Renal cortex interstitium (tissue), 15 donors: Measurements from ENCODE around the gene YWHAH. TPM values are rescaled to one million over a fixed set of nuclear protein-coding genes. Genes with fewer than 3 reads are reported as not detected.

ENCODE experiments used
- DNase-seq, 11 donors: peaks; one replicate each; pipeline ENCODE4 v3.0.0-alpha.2; 2013; ENCODE audit warnings: low read depth in 9 of 11, low spot score in 4 of 11; ENCODE audit errors: extremely low read depth in 1 of 11
- long read RNA-seq, 16 experiments: transcript quantifications; one replicate each; lab custom pipeline, GENCODE V29; 2026
- polyA plus RNA-seq, 3 donors: library from polyadenylated mRNA; unstranded; fragments of 120-200 nt; gene quantifications; one replicate each; pipeline ENCODE4 v1.2.1, GENCODE V29; 2013; ENCODE audit not compliant: insufficient read length in 3 of 3

Gene YWHAH
- polyA plus RNA-seq, result 100 to 1,000 TPM in 2 of 3 donors, 10 to 100 TPM in 1; 92.6 to 140 (median 136) TPM
- long read RNA-seq, donor 1, transcript YWHAH-201 (2 exons, 1,825 nt), result major isoform, 38 of 38 reads
- long read RNA-seq, donor 1, partial matches to known transcripts, result 0 of 38 reads
- long read RNA-seq, donor 1, other reads (novel, unspliced or antisense), result 0 of 38 reads
- long read RNA-seq, donor 2, transcript YWHAH-201 (2 exons, 1,825 nt), result major isoform, 39 of 39 reads
- long read RNA-seq, donor 2, partial matches to known transcripts, result 0 of 39 reads
- long read RNA-seq, donor 2, other reads (novel, unspliced or antisense), result 0 of 39 reads
- long read RNA-seq, donor 3, transcript YWHAH-201 (2 exons, 1,825 nt), result major isoform, 70 of 145 reads
- long read RNA-seq, donor 3, partial matches to known transcripts, result 73 of 145 reads
- long read RNA-seq, donor 3, other reads (novel, unspliced or antisense), result 0 of 145 reads
- long read RNA-seq, donor 4, transcript YWHAH-201 (2 exons, 1,825 nt), result major isoform, 39 of 39 reads
- long read RNA-seq, donor 4, partial matches to known transcripts, result 0 of 39 reads
- long read RNA-seq, donor 4, other reads (novel, unspliced or antisense), result 0 of 39 reads
- long read RNA-seq, donor 5, transcript YWHAH-201 (2 exons, 1,825 nt), result major isoform, 60 of 66 reads
- long read RNA-seq, donor 5, partial matches to known transcripts, result 5 of 66 reads
- long read RNA-seq, donor 5, other reads (novel, unspliced or antisense), result 0 of 66 reads
- long read RNA-seq, donor 6, transcript YWHAH-201 (2 exons, 1,825 nt), result major isoform, 35 of 36 reads
- long read RNA-seq, donor 6, partial matches to known transcripts, result 0 of 36 reads
- long read RNA-seq, donor 6, other reads (novel, unspliced or antisense), result 0 of 36 reads
- long read RNA-seq, donor 7, transcript YWHAH-201 (2 exons, 1,825 nt), result major isoform, 45 of 134 reads
- long read RNA-seq, donor 7, partial matches to known transcripts, result 89 of 134 reads
- long read RNA-seq, donor 7, other reads (novel, unspliced or antisense), result 0 of 134 reads
- long read RNA-seq, donor 8, transcript YWHAH-201 (2 exons, 1,825 nt), result major isoform, 51 of 53 reads
- long read RNA-seq, donor 8, partial matches to known transcripts, result 0 of 53 reads
- long read RNA-seq, donor 8, other reads (novel, unspliced or antisense), result 0 of 53 reads
- long read RNA-seq, donor 9, transcript YWHAH-201 (2 exons, 1,825 nt), result major isoform, 45 of 46 reads
- long read RNA-seq, donor 9, partial matches to known transcripts, result 0 of 46 reads
- long read RNA-seq, donor 9, other reads (novel, unspliced or antisense), result 0 of 46 reads
- long read RNA-seq, donor 10, transcript YWHAH-201 (2 exons, 1,825 nt), result major isoform, 43 of 44 reads
- long read RNA-seq, donor 10, partial matches to known transcripts, result 0 of 44 reads
- long read RNA-seq, donor 10, other reads (novel, unspliced or antisense), result 0 of 44 reads
- long read RNA-seq, donor 11, transcript YWHAH-201 (2 exons, 1,825 nt), result major isoform, 32 of 32 reads
- long read RNA-seq, donor 11, partial matches to known transcripts, result 0 of 32 reads
- long read RNA-seq, donor 11, other reads (novel, unspliced or antisense), result 0 of 32 reads
- long read RNA-seq, donor 12, transcript YWHAH-201 (2 exons, 1,825 nt), result major isoform, 27 of 27 reads
- long read RNA-seq, donor 12, partial matches to known transcripts, result 0 of 27 reads
- long read RNA-seq, donor 12, other reads (novel, unspliced or antisense), result 0 of 27 reads
- long read RNA-seq, donor 13, transcript YWHAH-201 (2 exons, 1,825 nt), result major isoform, 79 of 82 reads
- long read RNA-seq, donor 13, partial matches to known transcripts, result 0 of 82 reads
- long read RNA-seq, donor 13, other reads (novel, unspliced or antisense), result 0 of 82 reads
- long read RNA-seq, donor 14, transcript YWHAH-201 (2 exons, 1,825 nt), result major isoform, 46 of 46 reads
- long read RNA-seq, donor 14, partial matches to known transcripts, result 0 of 46 reads
- long read RNA-seq, donor 14, other reads (novel, unspliced or antisense), result 0 of 46 reads
- long read RNA-seq, donor 15, transcript YWHAH-201 (2 exons, 1,825 nt), result major isoform, 23 of 31 reads
- long read RNA-seq, donor 15, partial matches to known transcripts, result 8 of 31 reads
- long read RNA-seq, donor 15, other reads (novel, unspliced or antisense), result 0 of 31 reads
- long read RNA-seq, donor 16, transcript YWHAH-201 (2 exons, 1,825 nt), result major isoform, 123 of 283 reads
- long read RNA-seq, donor 16, partial matches to known transcripts, result 159 of 283 reads
- long read RNA-seq, donor 16, other reads (novel, unspliced or antisense), result 0 of 283 reads

DNA sequence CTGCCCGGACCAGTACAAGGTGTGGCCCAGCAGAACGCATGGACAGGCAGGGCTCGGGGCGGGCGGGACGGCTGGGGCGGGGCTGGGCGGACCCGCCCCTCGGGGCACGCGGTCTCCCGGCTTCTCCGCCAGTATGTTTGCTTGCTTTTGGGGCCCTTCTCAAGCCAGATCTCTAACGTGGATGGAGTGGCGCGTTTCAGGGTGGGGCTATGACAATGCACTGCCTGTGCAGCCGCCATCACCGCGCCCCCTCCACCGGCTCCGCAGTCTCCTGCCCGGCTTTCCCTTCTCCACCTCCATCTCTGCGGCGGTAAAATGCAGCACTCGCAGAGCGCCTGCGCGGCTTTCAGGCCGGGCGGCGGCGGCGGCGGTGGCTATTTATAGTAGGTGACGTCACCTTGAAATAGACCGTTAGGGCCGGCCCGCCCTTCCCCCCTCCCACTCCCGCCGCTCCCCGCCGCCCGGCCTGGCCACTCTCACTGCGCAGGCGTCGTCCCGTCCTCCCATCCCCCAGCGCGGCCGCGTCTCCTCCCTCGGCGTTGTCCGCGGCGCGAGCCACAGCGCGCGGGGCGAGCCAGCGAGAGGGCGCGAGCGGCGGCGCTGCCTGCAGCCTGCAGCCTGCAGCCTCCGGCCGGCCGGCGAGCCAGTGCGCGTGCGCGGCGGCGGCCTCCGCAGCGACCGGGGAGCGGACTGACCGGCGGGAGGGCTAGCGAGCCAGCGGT, at the start of gene YWHAH:
Gene YWHAH (plus strand): TSS at position 558 of the 722 bp plus-strand sequence. CDS start 199 bp downstream, outside the sequence.
- DNase-seq, result peak; percentile 83 to 95 (median 92)

DNA sequence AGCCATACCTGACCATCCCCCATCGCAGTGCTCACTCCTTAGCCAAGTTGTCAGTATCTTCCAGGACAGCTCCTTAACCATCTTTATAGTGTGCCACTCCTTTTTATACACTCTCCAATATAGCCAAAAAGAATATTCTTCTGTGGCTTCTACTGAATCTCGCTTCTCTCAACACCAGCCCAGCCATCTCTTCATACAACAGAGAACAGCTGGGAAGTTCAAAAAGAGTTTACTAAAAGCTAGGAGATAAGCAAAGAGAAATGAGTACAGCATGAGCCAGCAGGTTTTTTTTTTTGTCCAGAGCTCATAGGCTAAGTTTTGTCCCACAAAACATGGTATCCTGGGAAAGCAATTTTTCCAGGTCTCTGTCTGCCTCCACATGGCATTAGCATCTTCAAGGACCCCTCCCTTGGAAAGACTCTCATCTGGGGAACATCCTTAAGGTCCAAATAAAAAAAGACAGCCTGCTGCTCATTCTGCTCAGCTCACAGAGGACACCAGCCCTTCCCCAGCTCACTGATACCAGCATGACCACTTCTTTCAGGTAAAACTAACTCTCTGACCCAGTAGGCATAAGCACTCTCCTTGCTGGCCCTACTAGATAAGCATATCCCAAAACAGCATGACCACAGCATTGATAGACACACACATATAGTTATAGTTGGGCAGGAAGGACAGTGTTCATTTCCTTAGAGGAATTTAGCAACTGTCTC, 48.8 kb upstream of the YWHAH start:
- no peak for DNase-seq

DNA sequence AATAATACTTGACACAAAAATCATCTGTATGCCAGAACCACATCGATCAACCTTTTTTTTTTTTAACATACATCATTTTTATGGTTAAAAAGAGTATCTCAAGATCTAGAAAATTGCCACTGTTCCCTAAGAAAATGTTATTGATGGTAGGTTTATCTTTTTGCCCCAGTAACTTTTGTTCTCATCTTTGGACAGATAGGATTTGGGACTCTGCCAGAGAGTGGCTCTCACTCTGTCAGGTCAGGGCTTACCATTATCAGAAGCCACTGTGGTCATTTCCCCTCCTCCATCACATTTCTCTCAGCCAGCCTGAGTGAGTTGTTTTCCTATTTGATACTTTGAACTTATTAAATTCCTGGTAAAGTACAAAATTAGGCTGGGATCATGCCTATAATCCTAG, 47.9 kb upstream of the YWHAH start:
- DNase-seq, result no peak

DNA sequence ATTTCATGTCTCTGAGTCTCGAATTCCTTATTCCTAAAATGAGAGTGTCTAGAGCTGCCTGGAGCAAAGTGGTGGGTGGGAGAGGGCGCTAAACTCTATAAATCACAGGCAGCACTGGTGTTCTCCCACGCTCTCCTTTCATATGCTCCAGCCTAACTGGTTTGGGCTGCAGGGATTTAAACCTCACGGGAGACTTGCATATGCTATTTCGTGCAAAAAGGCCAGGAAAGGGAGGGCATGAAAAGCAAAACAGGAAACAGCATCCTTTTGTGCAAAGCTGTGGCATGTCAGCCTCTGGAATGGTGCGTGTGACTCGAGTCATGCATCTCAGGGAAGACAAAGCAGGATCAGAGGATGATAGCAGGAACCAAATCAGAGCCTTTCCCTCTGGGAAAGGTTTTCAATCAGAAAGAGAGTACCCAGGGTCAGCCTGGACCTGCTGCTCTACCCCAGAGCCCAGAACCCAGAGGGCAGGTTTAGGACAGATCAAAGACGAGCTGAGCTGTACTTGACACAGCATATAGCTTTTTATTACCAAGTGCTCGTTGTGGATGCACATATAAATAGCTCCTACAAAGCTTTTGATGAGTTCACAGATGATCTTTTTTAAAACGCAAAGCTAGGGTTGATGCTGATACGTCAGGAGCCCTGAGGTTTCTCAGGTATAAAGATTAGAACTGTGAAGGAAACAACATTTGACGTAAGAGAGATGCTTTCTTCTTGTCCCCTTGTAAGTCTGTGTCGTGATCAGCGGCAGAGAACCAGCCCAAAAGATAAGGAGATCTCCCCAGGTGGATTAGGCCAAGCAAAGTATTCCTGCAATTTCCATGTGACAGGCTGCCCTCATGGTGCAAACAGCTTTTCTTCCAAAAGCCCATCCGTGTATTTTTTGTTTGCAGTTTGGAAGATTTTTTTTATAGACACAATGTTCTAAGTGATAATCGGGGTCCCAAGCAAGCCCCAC, 46.2 kb upstream of the YWHAH start:
- DNase-seq, result peak in 5 of 11 donors; percentile 23 to 51 (median 42)

DNA sequence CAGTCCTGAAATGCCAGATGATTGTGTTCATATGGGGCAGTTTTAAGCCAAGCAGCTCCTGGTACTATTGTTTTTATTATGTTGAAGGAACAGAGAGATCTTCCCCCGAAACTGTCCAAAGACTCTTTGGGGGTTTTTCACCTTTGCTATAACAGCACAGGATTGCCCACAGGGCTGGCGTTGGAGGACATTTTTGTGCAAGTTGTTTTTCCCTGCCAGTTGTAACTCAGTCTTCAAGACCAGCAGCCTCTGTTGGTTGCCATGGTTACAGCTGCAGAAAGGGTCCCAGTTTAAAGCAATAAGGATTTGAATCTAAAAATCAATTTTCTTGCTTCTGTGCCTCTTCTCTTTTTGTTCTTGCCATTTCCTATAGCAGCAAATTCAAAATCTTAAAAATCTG, 45.4 kb upstream of the YWHAH start:
- DNase-seq, result no peak

DNA sequence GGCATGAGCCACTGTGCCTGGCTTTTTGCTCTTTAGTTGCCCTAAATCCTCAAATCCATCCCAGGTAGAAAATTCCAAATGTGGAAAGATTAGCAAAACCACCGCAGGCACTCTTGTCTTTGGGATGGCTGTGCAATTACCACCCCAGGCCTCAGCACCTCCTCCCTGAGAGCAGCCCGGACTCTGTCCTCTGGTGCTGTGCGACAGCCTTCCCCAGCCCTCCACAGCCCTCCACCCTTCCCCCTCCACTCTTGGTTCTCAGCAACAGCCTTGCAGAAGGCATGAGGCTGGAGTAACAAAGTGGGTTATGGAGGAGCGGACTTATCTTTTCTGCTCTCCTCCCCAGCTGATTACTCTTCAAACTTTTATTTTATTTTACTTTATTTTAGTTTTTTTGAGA, 44.7 kb upstream of the YWHAH start:
- no peak for DNase-seq

DNA sequence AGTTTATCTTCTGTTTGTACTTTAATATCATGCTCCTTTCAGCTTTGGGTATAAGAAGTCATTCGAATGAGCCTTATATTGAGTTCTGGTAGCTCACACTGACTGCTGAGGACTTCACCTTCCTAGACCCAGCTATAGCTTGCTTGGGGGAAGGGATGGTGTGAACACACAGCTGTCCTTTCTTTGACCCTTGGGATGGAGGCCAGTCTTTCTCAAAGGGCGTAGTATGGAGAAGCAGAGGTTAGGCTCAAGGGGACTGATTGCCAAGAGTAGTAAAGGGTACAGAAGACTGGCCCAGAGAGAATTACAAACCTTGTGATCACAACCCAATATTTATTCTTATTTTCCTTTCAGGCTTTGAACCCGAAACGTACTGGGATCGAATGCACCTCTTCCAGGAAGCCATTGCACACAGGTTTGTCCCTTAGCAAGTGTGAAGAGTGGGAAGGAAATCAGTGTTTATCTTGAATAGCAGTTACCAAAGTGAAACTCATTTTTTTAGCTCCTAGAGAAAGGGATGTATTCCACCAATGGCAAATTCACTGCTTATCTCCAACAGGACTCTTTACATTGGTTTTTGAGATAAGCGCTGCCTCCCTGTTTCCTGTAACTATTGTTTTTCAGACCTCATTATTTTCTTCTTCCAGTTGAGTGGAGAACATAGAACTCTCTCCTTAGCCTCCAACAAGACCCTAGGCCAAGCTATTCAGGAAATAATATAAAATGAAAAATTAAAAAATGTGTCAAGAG, 42.8 kb upstream of the YWHAH start:
- no peak for DNase-seq

DNA sequence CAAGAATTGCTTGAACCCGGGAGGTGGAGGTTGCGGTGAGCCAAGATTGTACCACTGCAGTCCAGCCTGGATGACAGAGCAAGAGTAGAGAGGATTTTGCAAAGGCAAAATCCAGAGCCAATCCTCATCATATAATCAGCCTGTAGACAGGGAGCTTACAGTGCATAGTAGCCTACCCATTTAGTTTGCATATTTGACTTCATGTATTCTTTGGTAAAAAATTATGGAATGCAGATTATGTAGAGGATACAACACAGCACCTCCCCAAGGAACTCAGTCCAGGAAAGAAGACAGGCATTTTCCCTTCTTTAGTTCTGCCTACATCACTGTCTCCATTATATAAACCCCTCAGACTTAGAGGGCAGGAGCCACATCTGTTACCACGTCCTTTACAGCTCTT, 39.7 kb upstream of the YWHAH start:
- DNase-seq, result no peak

DNA sequence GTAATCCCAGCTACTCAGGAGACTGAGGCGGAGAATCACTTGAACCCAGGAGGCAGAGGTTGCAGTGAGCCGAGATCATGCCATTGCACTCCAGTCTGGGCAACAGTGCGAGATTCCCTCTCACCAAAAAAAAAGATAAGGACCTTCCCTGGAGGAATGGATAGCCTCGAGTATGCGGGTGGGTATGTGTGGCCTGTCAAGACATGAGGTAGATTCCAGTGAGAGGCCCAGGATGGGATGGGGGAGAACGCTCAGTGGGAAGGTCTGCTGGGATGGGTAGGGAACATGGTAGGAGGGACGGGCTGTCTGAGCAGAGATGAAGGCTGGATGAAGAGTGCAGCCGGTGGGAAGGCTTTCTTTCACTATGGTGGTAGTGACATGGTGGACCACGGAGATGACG, 39.0 kb upstream of the YWHAH start:
- DNase-seq, result no peak

DNA sequence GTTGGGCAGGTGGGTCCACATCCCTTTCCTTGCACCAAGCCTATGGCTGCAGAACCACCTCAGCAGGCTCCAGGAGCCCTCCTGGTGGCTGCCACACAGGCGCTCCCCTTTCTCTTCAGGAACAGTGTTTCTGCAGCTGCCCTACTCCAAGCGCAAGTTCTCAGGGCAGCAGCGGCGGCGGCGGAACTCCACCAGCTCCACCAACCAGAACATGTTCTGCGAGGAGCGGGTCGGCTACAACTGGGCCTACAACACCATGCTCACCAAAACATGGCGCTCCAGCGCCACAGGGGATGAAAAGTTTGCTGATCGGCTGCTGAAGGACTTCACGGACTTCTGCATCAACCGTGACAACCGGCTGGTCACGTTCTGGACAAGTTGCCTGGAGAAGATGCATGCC, 38.2 kb upstream of the YWHAH start:
- no peak for DNase-seq

DNA sequence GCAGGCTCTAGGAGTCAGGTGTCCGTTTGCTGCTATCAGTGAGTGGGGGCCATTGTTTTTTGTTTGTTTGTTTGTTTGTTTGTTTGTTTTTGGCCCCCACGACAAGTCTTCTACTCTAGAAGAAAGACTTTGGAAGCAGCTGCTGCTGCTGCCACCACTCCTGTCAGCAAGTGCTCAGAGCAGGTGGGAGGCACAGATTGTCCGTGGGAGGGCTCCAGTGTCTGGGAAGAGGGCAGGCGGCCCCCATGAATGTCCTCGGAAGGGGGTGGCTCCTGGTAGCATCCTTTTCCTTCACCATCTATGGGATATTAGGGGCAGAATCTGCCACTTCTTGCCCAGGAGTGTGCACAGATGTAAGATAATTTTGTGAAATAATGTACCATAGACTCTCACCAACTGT, 37.8 kb upstream of the YWHAH start:
- DNase-seq, result no peak

DNA sequence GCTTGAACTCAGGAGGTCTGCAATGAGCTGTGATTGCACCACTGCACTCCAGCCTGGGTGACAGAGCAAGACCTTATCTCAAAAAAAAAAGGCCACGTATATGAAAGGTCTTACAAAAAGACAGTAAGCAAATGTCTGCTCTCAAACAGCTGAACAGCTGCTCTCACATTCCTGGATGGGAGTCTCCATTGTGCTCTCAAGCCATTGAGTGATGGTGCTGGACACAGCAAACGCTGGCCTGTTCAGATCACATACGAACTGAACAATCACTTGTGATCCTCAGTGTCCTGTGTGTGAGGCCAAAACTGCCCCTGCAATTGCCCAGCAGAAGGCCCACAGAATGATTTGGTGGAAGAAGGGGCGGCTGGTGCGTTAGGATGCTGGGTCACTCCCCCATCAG, 34.4 kb upstream of the YWHAH start:
- DNase-seq, result no peak

DNA sequence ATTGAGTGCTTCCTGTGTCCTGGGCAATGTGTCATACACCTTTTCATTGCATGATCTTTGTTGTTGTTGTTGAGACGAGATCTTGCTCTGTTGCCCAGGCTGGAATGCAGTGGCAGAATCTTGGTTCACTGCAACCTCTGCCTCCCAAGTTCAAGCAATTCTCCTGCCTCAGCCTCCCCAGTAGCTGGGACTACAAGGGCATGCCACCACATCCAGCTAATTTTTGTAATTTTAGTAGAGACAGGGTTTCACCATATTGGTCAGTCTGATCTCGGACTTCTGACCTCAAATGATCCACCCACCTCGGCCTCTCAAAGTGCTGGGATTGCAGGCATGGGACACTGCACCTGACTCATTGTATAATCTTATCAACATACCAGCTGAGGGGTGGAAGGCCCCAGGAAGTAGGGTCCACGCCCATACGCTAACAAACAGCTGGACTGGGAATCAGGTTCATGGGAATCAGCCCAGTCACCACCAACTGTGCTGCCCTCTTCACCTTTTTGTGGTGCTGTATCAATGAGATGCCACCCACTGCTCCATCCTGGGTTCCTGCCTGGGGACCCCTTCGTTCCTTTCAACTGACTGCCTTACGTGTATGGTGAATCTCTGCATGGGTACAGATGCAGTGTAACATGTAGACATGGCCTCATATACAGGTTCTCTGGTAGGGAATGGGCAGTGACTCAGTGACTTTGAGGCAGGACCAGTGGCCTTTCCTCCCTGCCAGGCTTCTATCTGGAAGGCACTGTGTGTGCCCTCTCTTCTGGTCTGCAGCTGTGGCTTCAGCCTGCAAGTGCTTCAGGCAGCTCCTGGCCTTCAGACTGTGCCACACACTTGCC, 32.5 kb upstream of the YWHAH start:
- no peak for DNase-seq

DNA sequence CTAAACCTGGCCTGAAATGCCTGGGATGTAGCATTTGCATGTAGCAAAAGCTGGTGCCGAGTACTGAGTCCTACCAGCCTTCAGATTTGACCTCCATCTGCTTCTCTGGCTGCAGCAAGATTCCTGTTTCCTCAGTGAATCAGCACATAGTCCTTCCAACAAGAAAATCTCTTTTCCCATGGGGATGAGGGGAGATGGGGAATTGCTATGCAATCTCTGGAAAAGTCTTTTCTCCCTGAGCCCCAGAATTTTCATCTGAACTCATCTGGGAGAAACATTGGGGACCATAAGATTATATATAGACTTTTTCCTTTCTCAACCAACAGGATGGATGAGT, 32.0 kb upstream of the YWHAH start:
- DNase-seq, result no peak
